Muscle of back (tissue), 11 donors: ENCODE measurements around the gene TBC1D23. TPM values are rescaled to one million over a fixed set of nuclear protein-coding genes. Genes with fewer than 3 reads are reported as not detected.
"Not testable (repeated sequence)": the region's sequence is repeated elsewhere in the genome, so short reads cannot be mapped to it uniquely, and the experiment has no call there.

Experiments used
- DNase-seq, 3 donors: peaks; one replicate each; pipeline versions ENCODE4 v3.0.0 to v3.0.0-alpha.2; 2013
- polyA plus RNA-seq, 10 donors: library from polyadenylated mRNA; unstranded; fragments of 120-200 nt; gene quantifications; one replicate each; pipeline ENCODE4 v1.2.1, GENCODE V29; 2013; ENCODE audit not compliant: insufficient read length in 10 of 10

TBC1D23 gene
- polyA plus RNA-seq, 10 donors: 28.2 to 41.4 (median 33.6) TPM

DNA sequence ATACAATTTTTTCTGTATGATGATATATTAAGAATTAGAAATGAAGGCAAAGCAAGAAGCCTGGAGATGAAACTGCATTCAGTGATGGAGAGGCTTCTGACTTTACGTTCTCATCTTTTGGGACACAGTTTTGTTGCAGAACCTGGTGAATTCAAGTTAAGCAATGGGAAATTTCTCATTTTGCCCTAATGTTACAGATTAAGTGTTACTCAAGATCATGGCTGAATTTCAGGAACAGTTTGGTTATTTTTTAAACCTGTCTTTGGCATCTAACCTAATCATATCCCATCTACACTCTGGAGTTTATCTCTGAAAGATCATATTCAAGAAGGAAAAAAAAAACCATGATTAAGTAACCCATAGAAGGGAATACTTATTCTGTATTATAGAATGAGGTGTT is 79.7 kb downstream of the TBC1D23 start:
- no peak for DNase-seq

GRCh38 chr3:100348727-100349126 is 87.9 kb downstream of the TBC1D23 start:
- DNase-seq: no peak

GRCh38 chr3:100351770-100352169 is 91.0 kb downstream of the TBC1D23 start:
- not testable (repeated sequence) for DNase-seq

DNA sequence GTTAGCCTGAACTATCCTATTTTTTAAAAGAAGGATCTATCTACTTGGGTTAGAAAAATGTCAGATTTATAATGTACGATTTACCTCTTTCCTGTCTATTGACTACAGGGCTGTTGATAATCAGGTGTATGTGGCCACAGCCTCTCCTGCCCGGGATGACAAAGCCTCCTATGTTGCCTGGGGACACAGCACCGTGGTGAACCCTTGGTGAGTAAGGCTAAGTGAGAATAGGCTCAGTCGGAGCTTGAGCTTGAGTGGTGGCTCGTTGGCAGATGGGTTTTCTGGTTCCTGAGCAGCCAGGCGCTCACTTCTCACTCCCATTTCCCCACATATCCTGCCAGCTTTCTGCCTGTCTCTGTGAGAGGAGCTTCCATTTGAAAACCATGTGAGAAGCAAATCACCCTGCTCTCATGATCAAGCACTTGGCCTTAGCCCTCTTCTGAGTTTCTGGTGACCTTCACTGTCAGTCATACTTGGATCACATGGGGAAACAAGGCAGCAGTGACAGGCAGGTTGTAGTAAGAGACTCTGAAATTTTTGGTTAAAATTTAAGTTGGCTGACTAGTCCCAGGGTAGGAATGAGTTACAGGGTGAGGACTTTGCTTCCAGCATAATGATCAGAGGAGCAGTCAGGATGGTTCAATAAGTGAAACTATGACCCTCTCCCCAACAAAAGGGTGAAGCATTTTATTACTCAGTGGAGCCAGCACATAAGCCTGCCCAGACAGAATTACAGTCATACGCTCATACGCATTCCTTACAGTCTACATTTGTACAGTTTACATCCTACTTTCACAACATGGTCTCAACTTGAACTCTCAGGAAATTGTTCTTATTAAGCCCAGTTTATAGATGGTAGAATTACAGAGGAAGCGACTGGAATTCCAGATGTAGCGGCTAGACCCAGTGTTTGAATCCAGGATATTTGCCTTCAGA is 91.8 kb downstream of the TBC1D23 start:
- peak in 1 of 3 donors; percentile 8 for DNase-seq

- no peak for DNase-seq
Observed at GRCh38 chr3:100354850-100355249, 94.1 kb downstream of the TBC1D23 start.

DNA sequence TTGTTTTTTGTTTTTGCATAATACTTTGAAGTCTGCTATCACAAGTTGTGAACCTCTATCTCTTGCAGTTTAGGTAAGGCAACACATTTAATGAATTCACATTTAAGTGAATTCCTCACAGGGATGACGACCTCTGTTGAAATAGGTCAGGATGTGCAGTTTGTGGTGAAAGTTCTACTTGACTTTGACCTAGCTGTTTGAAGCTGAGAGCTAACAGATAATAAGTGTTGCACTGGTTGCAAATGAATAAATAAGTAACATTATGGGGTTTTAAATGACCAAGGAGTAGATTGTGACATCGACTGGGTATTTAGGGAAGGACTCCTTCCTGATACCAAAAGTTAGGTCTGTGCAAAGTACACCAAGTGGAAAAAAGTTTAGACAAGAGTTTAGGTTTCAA is 97.6 kb downstream of the TBC1D23 start:
- DNase-seq: no peak

- no peak for DNase-seq
Observed at GRCh38 chr3:100359035-100359434, 98.2 kb downstream of the TBC1D23 start.

- no peak for DNase-seq
Observed at GRCh38 chr3:100360757-100361496, 100.1 kb downstream of the TBC1D23 start.

GRCh38 chr3:100361897-100362296 is 101.1 kb downstream of the TBC1D23 start:
- DNase-seq: no peak

- DNase-seq: no peak
Observed at GRCh38 chr3:100364421-100364820, 103.6 kb downstream of the TBC1D23 start.

DNA sequence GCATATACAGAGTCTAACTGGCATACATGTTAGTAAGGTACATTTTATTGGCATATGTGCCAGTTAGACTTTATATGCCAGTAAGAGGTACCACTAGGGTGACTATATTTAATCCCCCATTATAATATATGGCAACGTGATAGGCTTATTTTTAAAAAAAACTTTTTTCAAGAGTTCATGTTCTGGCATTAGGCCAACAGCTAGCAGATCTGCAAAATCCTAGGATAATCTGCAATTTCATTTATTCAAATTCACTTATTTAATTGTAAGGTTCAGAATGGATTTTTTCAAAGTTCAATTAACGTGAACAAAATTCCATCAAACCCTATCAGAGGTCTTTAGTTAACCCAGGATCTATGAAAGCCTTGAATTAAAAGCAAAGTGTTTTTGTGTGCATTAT is 105.6 kb downstream of the TBC1D23 start:
- DNase-seq: no peak

DNA sequence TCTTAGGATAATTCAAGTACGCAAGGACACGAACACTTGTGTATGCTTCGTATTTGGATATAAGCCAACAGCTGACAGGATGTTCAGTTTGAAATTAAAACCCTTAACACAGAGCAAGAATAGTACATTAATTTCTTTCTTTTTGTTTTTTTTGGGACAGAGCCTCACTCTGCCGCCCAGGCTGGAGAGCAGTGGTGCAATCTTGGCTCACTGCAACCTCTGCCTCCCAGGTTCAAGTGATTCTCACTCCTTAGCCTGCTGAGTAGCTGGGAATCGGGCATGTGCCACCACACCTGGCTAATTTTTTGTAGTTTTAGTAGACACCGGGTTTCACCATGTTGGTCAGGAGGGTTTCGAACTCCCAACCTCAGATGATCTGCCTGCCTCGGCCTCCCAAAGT is 107.6 kb downstream of the TBC1D23 start:
- no peak for DNase-seq

GRCh38 chr3:100370756-100371155 is 110.0 kb downstream of the TBC1D23 start:
- no peak for DNase-seq

DNA sequence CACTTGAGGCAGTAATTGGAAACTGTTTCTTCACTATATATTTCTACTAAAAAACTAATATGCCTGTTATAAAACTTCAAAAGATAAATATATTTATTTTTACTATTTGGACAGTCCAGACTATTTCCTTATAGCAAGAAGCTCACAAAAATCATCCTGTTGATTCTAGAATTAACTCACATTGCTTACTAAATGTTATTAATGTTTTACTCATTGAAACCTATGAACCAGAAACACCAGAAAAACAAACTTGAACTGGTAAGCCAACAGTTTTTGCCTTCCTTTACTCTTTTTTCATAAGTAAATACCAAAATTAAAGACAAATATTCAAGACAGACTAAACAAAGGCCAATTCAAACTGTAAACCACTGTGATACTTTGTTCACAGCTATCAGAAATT is 113.7 kb downstream of the TBC1D23 start:
- no peak for DNase-seq

Other genes starting within 250 kb of the TBC1D23 start
- 10 to 100 TPM; 48.4 to 67.5 (median 56.6) TPM for gene FILIP1L, start 146.5 kb upstream of the TBC1D23 start, polyA plus RNA-seq
- gene NIT2, start 73.8 kb downstream of the TBC1D23 start, polyA plus RNA-seq: 10 to 100 TPM; 23.1 to 33.6 (median 26.3) TPM
- 10 to 100 TPM; 49.5 to 72.5 (median 54.6) TPM for gene TOMM70, start 140.1 kb downstream of the TBC1D23 start, polyA plus RNA-seq
- 1 to 10 TPM; 4.8 to 8.1 (median 6.4) TPM for gene LNP1, start 140.5 kb downstream of the TBC1D23 start, polyA plus RNA-seq
- gene TMEM45A, start 231.6 kb downstream of the TBC1D23 start, polyA plus RNA-seq: 10 to 100 TPM; 16.0 to 38.5 (median 22.4) TPM